HEK293T (cell line): ENCODE measurements around the gene DISP3.

Experiments used
- CTCF ChIA-PET: fragments of 350-600 bp; formaldehyde crosslinking; extraction: SDS; loops from one replicate; lab custom pipeline; 2021; ENCODE audit warnings: antibody characterized with exemption, inconsistent platforms; lab: Yijun Ruan, JAX
- POLR2A ChIA-PET: fragments of 350-600 bp; formaldehyde crosslinking; extraction: SDS; loops from one replicate; lab custom pipeline; 2020; ENCODE audit warnings: antibody characterized with exemption, inconsistent platforms; lab: Yijun Ruan, JAX
- DNase-seq: peaks from one replicate; pipeline ENCODE4 v3.0.0; 2012; ENCODE audit warnings: mixed read lengths; ENCODE audit errors: extremely low spot score
- ARNT ChIP-seq: fragments of 450-650 bp; IDR thresholded peaks from 2 replicates; pipeline ENCODE4 v1.6.1; 2017; ENCODE audit warnings: mild to moderate bottlenecking
- BHLHE40 ChIP-seq: fragments of 450-650 bp; IDR thresholded peaks from 2 replicates; pipeline ENCODE4 v1.6.1; 2016; ENCODE audit warnings: mild to moderate bottlenecking, moderate library complexity, borderline replicate concordance
- CTBP1 ChIP-seq: fragments of 450-650 bp; IDR thresholded peaks from 2 replicates; pipeline ENCODE4 v1.6.1; 2016; ENCODE audit warnings: borderline replicate concordance
- ELF4 ChIP-seq: fragments of 450-650 bp; IDR thresholded peaks from 2 replicates; pipeline ENCODE4 v1.6.1; 2017; ENCODE audit warnings: antibody characterized with exemption
- FOXA1 ChIP-seq: fragments of 450-650 bp; IDR thresholded peaks from 2 replicates; pipeline ENCODE4 v1.6.1; 2016; ENCODE audit warnings: mild to moderate bottlenecking
- FOXK2 ChIP-seq: fragments of 450-650 bp; IDR thresholded peaks from 2 replicates; pipeline ENCODE4 v1.6.1; 2016; ENCODE audit warnings: mild to moderate bottlenecking
- FOXM1 ChIP-seq: fragments of 450-650 bp; IDR thresholded peaks from 2 replicates; pipeline ENCODE4 v1.6.1; 2017; ENCODE audit warnings: mild to moderate bottlenecking, borderline replicate concordance
- HDGF ChIP-seq: fragments of 450-650 bp; IDR thresholded peaks from 2 replicates; pipeline ENCODE4 v1.6.1; 2017; ENCODE audit warnings: antibody characterized with exemption, borderline replicate concordance
- L3MBTL2 ChIP-seq: fragments of 450-650 bp; conservative IDR thresholded peaks from 2 replicates; pipeline ENCODE4 v1.6.1; 2016; ENCODE audit warnings: mild to moderate bottlenecking
- LEF1 ChIP-seq: fragments of 450-650 bp; IDR thresholded peaks from 2 replicates; pipeline ENCODE4 v1.6.1; 2017; ENCODE audit warnings: mild to moderate bottlenecking, borderline replicate concordance
- NFRKB ChIP-seq: fragments of 450-650 bp; IDR thresholded peaks from 2 replicates; pipeline ENCODE4 v1.6.1; 2016; ENCODE audit warnings: mild to moderate bottlenecking, moderate library complexity
- SP1 ChIP-seq: fragments of 450-650 bp; IDR thresholded peaks from 2 replicates; pipeline ENCODE4 v1.6.1; 2017
- SUZ12 ChIP-seq: fragments of 450-650 bp; IDR thresholded peaks from 2 replicates; pipeline ENCODE4 v1.6.1; 2016; ENCODE audit warnings: mild to moderate bottlenecking
- TARDBP ChIP-seq: fragments of 450-650 bp; IDR thresholded peaks from 2 replicates; pipeline ENCODE4 v1.6.1; 2016
- ZNF384 ChIP-seq: fragments of 450-650 bp; IDR thresholded peaks from 2 replicates; pipeline ENCODE4 v1.6.1; 2016
- TF ChIP-seq, protein P1 (sequence below): fragments of 450-650 bp; IDR thresholded peaks from 2 replicates; pipeline ENCODE4 v1.6.1; 2016

The DISP3 gene

DNA sequence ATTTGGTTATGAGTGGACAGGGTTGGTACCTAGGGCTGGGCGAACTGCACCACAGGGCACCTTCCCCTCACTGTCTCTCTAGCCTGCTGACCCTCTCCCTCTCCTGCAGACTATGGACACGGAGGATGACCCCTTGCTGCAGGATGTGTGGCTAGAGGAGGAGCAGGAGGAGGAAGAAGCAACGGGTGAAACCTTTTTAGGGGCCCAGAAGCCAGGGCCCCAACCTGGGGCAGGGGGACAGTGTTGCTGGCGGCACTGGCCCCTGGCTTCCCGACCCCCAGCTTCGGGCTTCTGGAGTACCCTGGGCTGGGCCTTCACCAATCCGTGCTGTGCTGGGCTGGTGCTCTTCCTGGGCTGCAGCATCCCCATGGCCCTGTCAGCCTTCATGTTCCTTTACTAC is 21.9 kb downstream of the DISP3 start:
- DNase-seq, result no peak
- CTCF ChIA-PET, result no interaction called here
- POLR2A ChIA-PET, result no interaction called here
- TF ChIP-seq SUZ12 (no peak), CTBP1 (no peak), L3MBTL2 (no peak), ZNF384 (no peak), FOXM1 (no peak), ELF4 (no peak), NFRKB (no peak), TARDBP (no peak), HDGF (no peak), FOXA1 (no peak), FOXK2 (no peak), LEF1 (no peak), BHLHE40 (no peak), ARNT (no peak), SP1 (no peak)
- TF ChIP-seq, protein P1, sequence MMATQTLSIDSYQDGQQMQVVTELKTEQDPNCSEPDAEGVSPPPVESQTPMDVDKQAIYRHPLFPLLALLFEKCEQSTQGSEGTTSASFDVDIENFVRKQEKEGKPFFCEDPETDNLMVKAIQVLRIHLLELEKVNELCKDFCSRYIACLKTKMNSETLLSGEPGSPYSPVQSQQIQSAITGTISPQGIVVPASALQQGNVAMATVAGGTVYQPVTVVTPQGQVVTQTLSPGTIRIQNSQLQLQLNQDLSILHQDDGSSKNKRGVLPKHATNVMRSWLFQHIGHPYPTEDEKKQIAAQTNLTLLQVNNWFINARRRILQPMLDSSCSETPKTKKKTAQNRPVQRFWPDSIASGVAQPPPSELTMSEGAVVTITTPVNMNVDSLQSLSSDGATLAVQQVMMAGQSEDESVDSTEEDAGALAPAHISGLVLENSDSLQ, result no peak

DNA sequence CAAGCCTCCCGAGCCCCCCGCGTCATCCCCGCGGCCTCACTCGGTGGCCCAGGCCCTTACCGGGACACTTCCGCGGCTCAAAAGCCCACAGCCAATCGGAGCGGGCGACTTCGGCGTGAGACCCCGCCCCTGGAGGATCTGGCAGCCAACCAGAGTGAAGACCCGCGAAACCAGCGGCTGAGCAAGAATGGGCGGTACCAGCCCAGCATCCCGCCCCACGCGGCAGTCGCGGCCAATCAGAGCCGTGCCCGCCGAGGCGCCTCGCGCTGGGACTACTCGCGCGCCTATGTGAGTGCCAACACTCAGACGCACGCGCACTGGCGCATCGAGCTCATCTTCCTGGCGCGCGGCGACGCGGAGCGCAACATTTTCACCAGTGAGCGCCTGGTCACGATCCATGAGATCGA is 22.5 kb downstream of the DISP3 start:
- CTCF ChIA-PET, result no interaction called here
- DNase-seq, result no peak
- POLR2A ChIA-PET, result no interaction called here
- TF ChIP-seq FOXK2 (no peak), SP1 (no peak), ARNT (no peak), TARDBP (no peak), LEF1 (no peak), ZNF384 (no peak), CTBP1 (no peak), SUZ12 (no peak), ELF4 (no peak), L3MBTL2 (no peak), FOXA1 (no peak), BHLHE40 (no peak), HDGF (no peak), NFRKB (no peak), FOXM1 (no peak)
- TF ChIP-seq, protein P1, result no peak

DNA sequence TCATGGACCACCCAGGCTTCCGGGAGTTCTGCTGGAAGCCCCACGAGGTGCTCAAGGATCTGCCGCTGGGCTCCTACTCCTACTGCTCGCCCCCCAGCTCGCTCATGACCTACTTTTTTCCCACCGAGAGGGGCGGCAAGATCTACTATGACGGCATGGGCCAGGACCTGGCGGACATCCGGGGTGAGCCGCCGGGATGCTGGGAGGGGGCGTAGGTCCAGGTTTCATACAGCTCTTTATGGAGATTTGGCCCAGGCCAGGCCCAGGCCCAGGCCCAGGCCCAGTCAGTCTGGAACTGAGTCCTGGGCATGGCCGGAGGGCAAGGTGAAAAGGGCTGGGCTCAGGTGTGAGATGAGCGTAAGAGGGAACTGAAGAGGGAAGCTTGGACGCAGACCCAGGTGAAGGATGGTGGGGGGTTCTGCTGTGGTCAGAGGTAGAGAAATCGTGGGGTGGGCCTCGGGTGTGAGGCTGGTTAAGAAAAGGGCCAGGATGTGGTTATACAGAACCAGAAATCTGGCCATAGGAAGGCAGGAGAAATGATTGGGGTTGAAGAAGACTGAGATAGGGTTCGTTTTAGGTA is 23.0 kb downstream of the DISP3 start:
- POLR2A ChIA-PET, result no interaction called here
- CTCF ChIA-PET, result no interaction called here
- no peak for TF ChIP-seq BHLHE40
- TF ChIP-seq, protein P1, result no peak
- no peak for TF ChIP-seq CTBP1
- TF ChIP-seq FOXK2, result no peak
- TF ChIP-seq ARNT, result no peak
- TF ChIP-seq HDGF, result no peak
- TF ChIP-seq LEF1, result no peak
- TF ChIP-seq FOXM1, result no peak
- TF ChIP-seq NFRKB, result no peak
- TF ChIP-seq SUZ12, result no peak
- no peak for TF ChIP-seq FOXA1
- TF ChIP-seq SP1, result no peak
- TF ChIP-seq ELF4, result no peak
- TF ChIP-seq ZNF384, result no peak
- TF ChIP-seq TARDBP, result no peak
- no peak for TF ChIP-seq L3MBTL2
- no peak for DNase-seq

DNA sequence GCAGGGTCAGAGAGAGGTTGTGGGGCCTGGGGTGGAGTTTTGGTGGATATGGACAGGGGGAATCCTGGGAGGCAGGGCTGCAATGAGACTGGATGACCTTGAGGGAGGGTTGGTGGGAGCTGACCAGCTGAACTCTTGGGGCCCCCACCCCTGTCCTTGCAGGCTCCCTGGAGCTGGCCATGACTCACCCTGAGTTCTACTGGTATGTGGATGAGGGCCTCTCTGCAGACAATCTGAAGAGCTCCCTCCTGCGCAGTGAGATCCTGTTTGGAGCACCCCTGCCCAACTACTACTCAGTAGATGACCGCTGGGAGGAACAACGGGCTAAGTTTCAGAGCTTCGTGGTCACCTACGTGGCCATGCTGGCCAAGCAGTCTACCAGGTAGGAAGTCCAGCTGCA is 23.6 kb downstream of the DISP3 start:
- ChIA-PET CTCF (no interaction called here), POLR2A (no interaction called here)
- no peak for DNase-seq
- TF ChIP-seq ELF4 (no peak), ZNF384 (no peak), FOXM1 (no peak), HDGF (no peak), SUZ12 (no peak), FOXK2 (no peak), SP1 (no peak)
- TF ChIP-seq, protein P1, result no peak

DNA sequence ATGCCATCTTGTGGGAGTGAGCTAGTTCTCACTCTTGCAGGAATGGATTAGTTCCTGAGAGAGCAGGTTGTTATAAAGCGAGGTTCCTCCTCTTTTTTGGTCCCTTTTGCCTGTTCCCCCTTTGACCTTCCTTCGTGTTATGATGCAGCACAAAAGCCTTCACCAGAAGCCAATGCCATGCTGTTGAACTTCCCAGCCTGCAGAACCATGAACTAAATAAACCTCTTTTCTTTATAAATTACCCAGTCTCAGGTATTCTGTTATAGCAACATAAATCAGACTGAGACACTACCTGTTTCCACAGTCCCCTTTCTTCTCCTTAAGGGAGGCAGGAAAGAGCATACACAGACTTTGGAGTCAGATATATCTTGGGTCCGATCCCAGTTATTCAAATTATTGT is 25.6 kb downstream of the DISP3 start:
- TF ChIP-seq NFRKB, result no peak
- TF ChIP-seq SP1, result no peak
- no peak for TF ChIP-seq ZNF384
- no peak for TF ChIP-seq ELF4
- TF ChIP-seq ARNT, result no peak
- TF ChIP-seq CTBP1, result no peak
- TF ChIP-seq FOXA1, result no peak
- no peak for TF ChIP-seq HDGF
- no peak for TF ChIP-seq LEF1
- TF ChIP-seq FOXK2, result no peak
- TF ChIP-seq BHLHE40, result no peak
- TF ChIP-seq FOXM1, result no peak
- POLR2A ChIA-PET, result no interaction called here
- CTCF ChIA-PET, result no interaction called here
- DNase-seq, result no peak
